A204.1 (cell line): ENCODE results near the gene RBM8A.

Source experiments
- FAIRE-seq: peaks from 2 replicates; lab custom pipeline; 2012; peaks lifted over from hg19 to GRCh38; lab: Jason Lieb, UNC

Gene RBM8A

GRCh38 chr1:145877923-145878486 is 49.3 kb downstream of the RBM8A start:
- no peak for FAIRE-seq

- FAIRE-seq, result no peak
Measured at GRCh38 chr1:145874646-145875045, 52.6 kb downstream of the RBM8A start.

DNA sequence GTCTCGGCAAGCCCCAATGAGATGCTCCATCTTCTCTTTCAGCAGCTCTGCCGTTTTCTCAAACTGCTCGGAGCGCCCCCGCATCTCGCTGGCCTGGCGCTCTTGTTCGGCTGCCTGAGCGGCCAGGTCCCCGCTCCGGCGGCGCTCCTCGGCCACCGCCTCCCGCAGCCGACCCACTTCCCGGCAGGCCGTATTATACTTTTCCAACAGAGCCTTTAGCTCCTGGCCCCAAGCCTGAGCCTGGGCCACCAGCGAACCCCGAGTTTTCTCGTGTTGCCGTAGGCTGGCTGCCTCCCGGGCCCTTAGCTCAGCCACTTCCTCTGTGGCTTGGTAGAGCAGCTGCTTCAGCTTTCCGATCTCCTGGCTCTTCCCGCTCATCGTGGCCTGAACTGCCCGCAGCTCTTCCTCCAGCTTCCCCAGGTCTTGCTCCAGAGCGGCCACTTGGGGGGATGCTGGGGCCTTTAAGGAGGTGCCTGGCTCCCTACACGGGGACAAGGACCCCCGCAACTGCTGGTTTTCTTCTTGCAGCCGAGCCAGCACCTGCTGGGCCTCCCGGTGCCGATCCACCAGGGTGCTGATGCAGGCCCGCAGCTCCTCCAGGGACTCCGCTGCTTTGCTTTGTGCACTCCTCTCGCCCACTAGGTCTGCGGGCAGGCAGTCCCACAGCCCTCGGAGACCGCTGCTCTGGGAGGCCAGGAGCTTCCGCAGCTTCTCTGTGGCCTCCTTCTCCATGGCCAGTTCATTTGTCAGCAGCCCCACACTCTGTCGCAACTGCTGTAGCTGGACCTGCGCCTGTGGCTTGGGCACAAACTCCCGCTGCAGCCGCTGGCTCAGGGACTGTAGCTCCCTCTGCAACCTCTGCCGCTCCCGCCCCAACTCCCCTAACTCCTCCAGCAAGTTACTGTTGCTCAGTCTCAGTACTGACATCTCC is 55.0 kb downstream of the RBM8A start:
- FAIRE-seq, result no peak
